ENCODE data around the gene ARHGEF17.

- TF ChIP-seq POLR2AphosphoS5 (IDR thresholded peaks at IDR 0.05; ENCODE audit: low read depth, low read length) (no peak), EZH2 (IDR thresholded peaks at IDR 0.05; ENCODE audit: low read depth, low read length, severe bottlenecking) (no peak), CTCF (IDR thresholded peaks at IDR 0.05; ENCODE audit: control extremely low read depth in 1 of 3, insufficient read depth in 1 of 3, low read depth in 1 of 3, low read length in 3 of 3) (no peak), MAFK (IDR thresholded peaks at IDR 0.05; ENCODE audit: low read depth, low read length) (no peak), CREB1 (IDR thresholded peaks at IDR 0.05) (no peak), KDM1A (IDR thresholded peaks at IDR 0.05; ENCODE audit: borderline replicate concordance, low read length) (no peak), TEAD4 (IDR thresholded peaks at IDR 0.05; ENCODE audit: low read depth, low read length) (no peak), TBP (IDR thresholded peaks at IDR 0.05; ENCODE audit: low read depth, low read length) (no peak), TAF7 (optimal IDR thresholded peaks at IDR 0.05; ENCODE audit: borderline replicate concordance, low read depth, low read length) (no peak), CBX8 (IDR thresholded peaks at IDR 0.05; ENCODE audit: borderline replicate concordance, low read depth, low read length) (no peak), POLR2A (IDR thresholded peaks at IDR 0.05; ENCODE audit: control extremely low read depth in 1 of 2, low read depth in 2 of 2, low read length in 2 of 2) (no peak), KDM5A (IDR thresholded peaks at IDR 0.05; ENCODE audit: low read length) (no peak)
These were observed 36.1 kb downstream of the ARHGEF17 start for GRCh38 chr11:73344191-73344607.

Data from H1 (cell line).